Thoracic aorta (tissue), 2 donors: ENCODE results near the gene MAGEA11. TPM values are rescaled to one million over a fixed set of nuclear protein-coding genes. Genes with fewer than 3 reads are reported as not detected.

Experiments
- ATAC-seq: fragments of 150-250 bp; one replicate; pipeline ENCODE4 v1.8.0; 2017; ENCODE audit warnings: low read depth; ENCODE audit not compliant: insufficient number of reproducible peaks, low FRiP score
- DNase-seq: peaks from one replicate; pipeline ENCODE4 v3.0.0-alpha.2; 2020; ENCODE audit warnings: low spot score
- H3K27ac ChIP-seq, 2 donors: fragments of 200-600 bp; sonication (generic); 1 replicate in 1 of 2; 2 replicates in 1 of 2; pipeline ENCODE4 v1.5.1; 2016; ENCODE audit warnings: mild to moderate bottlenecking in 2 of 2, moderate library complexity in 2 of 2
- H3K27me3 ChIP-seq: fragments of 200-600 bp; sonication (generic); replicated peaks from 2 replicates; pipeline ENCODE4 v1.6.0; 2016; ENCODE audit warnings: mild to moderate bottlenecking; ENCODE audit not compliant: insufficient read depth
- H3K36me3 ChIP-seq: fragments of 200-600 bp; sonication (generic); one replicate; pipeline ENCODE4 v1.5.1; 2016
- H3K4me1 ChIP-seq, 2 donors: fragments of 200-600 bp; sonication (generic); 1 replicate in 1 of 2; 2 replicates in 1 of 2; pipeline versions ENCODE4 v1.5.1 to v1.6.0; 2016; ENCODE audit warnings: low read depth in 2 of 2, mild to moderate bottlenecking in 1 of 2; ENCODE audit not compliant: control insufficient read depth in 1 of 2
- H3K4me3 ChIP-seq: fragments of 200-600 bp; sonication (generic); 2 replicates; pipeline ENCODE4 v1.5.1; 2016; ENCODE audit warnings: mild to moderate bottlenecking
- H3K9me3 ChIP-seq: fragments of 200-600 bp; sonication (generic); 2 replicates; pipeline ENCODE4 v1.5.1; 2016
- CTCF ChIP-seq: fragments of 200-600 bp; sonication (generic); IDR thresholded peaks from one replicate; pipeline ENCODE4 v1.5.1; 2019; ENCODE audit warnings: antibody characterized with exemption
- total RNA-seq, 2 donors: library from RNA; depleted of rRNA; stranded (reverse); fragments of >200 nt; gene quantifications; one replicate each; pipeline versions ENCODE4 v1.1.0 to v1.2.3, GENCODE V29; 2016

MAGEA11 gene
- total RNA-seq, 2 donors from 2014 or later = not detected

GRCh38 chrX:149713279-149714050 is 1.6 kb downstream of the MAGEA11 start:
- Histone ChIP-seq H3K27me3 (no peaks in the 10 kb centered on the region), H3K4me3 (no peak overlapping the region), H3K9me3 (no peaks in the 10 kb centered on the region), H3K36me3 (no peaks in the 10 kb centered on the region), H3K4me1 (no peaks in the 10 kb centered on the region), H3K27ac (no peak overlapping the region)
- DNase-seq (no peak), ATAC-seq (no peak)
- TF ChIP-seq CTCF = no peak

- H3K4me1 ChIP-seq = no peaks in the 10 kb centered on the region
- no peaks in the 10 kb centered on the region for H3K9me3 ChIP-seq
- no peak overlapping the region for H3K4me3 ChIP-seq
- H3K27me3 ChIP-seq = no peaks in the 10 kb centered on the region
- no peaks in the 10 kb centered on the region for H3K36me3 ChIP-seq
- no peak for ATAC-seq
- no peak for TF ChIP-seq CTCF
- H3K27ac ChIP-seq = no peak overlapping the region
- no peak for DNase-seq
Observed at GRCh38 chrX:149715468-149715867, 3.6 kb downstream of the MAGEA11 start.

- Histone ChIP-seq H3K27ac (no peak overlapping the region), H3K4me3 (no peak overlapping the region), H3K36me3 (no peaks in the 10 kb centered on the region), H3K27me3 (no peaks in the 10 kb centered on the region), H3K4me1 (no peaks in the 10 kb centered on the region), H3K9me3 (no peaks in the 10 kb centered on the region)
- ATAC-seq (no peak), DNase-seq (no peak)
- TF ChIP-seq CTCF = no peak
Observed at GRCh38 chrX:149716632-149717031, 4.8 kb downstream of the MAGEA11 start.

- DNase-seq = no peak
- Histone ChIP-seq H3K27me3 (no peaks in the 10 kb centered on the region), H3K36me3 (no peaks in the 10 kb centered on the region), H3K27ac (no peak overlapping the region), H3K4me1 (no peaks in the 10 kb centered on the region), H3K9me3 (no peaks in the 10 kb centered on the region), H3K4me3 (no peak overlapping the region)
- no peak for ATAC-seq
- TF ChIP-seq CTCF = no peak
Observed at GRCh38 chrX:149717803-149718202, 5.9 kb downstream of the MAGEA11 start.

- ATAC-seq (no peak), DNase-seq (no peak)
- H3K9me3 ChIP-seq = no peaks in the 10 kb centered on the region
- no peak overlapping the region for H3K27ac ChIP-seq
- no peaks in the 10 kb centered on the region for H3K36me3 ChIP-seq
- H3K4me1 ChIP-seq = no peaks in the 10 kb centered on the region
- TF ChIP-seq CTCF = no peak
- H3K4me3 ChIP-seq = no peak overlapping the region
- H3K27me3 ChIP-seq = no peaks in the 10 kb centered on the region
Observed at GRCh38 chrX:149718757-149719156, 6.9 kb downstream of the MAGEA11 start.
